GDM1 (cell line): Measurements from ENCODE around the gene LCA5L.
A peak's percentile ranks its signal among the peaks of the same experiment; 100 is the strongest.
"Not testable (repeated sequence)": the region's sequence is repeated elsewhere in the genome, so short reads cannot be mapped to it uniquely, and the experiment has no call there.

ENCODE experiments used
- DNase-seq: peaks from one replicate; lab custom pipeline; 2025; lab: John Stamatoyannopoulos, UW

LCA5L gene

DNA sequence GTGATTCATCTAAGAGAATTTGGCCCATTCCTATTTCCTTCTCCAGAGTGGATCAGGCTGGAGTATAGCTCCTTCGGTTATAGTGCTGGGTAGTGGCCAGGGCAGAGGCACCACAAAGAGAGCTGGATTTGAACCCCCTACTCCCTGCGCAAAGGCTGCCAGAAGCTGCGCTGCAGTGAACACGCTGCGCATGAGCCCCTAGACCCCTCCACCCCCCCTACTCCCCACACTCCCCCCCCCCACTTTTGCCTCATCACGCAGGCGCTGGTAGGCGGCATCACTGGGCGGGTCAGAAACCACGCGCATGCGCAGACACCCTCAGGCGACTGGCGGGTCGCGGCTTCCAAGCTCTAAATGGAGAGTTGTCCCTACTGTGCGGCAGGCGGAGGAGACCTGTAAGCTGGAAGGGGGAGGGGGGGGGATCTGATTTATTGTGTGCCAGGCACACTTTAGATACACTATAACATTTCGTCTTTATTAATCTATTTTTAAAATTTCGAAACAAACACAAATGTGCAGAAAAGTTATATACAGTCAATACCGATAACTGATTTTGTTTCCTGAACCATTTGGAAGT lies 58.0 kb downstream of the LCA5L start:
- peak; percentile 87 for DNase-seq

DNA sequence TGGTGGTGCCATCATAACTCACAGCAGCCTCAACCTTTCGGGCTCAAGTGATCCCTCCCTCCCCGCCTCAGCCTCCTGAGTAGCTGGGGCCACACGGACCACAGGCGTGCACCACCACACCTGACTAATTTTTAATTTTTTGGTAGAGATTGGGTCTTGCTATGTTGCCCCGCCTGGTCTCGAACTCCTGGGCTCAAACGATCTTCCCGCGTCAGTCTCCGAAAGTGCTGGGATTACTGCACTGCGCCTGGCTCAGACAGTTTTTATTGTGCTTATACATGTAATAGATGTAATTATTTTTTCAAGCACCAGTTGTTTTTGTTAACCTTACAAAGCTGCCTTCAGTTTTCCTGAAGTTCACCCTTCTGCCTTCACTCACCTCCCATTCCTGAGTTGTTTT lies 58.7 kb downstream of the LCA5L start:
- no peak for DNase-seq

DNA sequence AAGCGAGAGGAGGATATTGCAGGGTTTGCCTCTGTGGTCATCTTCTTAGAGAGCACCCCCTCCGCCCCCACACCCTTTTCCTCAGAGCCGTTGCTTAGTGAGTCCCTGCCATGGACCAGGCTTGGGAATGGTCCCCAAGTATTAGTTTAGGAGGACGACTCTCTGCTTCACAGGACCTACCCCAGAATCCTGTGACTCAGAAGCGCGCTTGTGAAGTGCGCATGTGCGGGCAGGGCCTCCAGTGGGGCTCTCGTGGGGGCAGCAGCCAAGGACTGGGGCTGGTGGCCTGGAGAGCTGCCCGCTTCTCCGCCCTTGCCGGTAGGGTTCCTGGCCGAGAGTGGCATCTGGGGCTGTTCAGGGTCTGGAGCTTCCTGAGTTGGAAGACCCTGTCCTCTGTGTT lies 59.4 kb downstream of the LCA5L start:
- DNase-seq = no peak

DNA sequence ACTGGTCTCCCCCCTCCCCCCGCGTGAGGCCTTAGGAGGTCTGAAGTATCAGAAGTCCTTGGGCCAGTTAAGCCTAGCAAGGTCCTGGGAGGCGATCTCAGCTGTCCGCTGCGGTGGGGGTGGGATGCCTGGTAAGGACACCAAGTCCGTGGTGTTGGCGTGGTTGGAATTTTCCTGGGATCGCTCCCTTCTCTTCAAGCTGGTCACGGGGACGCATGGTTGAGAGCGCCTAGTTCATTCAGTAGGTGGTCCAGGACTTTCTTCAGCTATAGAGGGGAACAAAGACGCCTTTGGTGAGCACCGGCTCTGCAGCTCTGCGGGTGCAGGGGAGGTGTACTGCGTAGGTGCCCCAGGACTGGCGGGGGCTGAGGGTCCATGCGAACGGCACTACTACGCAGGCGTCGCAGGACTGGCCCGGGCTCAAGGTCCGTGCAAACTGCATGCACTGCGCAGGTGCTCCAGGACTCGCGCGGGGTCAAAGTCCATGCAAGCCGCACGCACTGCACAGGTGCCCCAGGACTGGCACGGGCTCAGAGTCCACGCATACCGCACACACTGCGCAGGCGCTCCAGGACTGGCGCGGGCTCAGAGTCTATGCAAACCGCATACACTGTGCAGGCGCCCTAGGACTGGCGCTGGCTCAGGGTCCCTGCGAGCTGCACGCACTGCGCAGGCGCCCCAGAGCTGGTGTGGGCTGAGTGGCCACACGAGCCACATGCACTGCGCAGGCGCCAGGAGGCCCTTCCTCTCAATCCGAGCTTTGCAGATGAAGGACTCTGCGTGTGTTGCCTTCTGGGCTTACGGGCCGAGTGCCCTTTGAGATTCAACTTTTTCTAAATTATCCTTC lies 60.1 kb downstream of the LCA5L start:
- DNase-seq = no peak

DNA sequence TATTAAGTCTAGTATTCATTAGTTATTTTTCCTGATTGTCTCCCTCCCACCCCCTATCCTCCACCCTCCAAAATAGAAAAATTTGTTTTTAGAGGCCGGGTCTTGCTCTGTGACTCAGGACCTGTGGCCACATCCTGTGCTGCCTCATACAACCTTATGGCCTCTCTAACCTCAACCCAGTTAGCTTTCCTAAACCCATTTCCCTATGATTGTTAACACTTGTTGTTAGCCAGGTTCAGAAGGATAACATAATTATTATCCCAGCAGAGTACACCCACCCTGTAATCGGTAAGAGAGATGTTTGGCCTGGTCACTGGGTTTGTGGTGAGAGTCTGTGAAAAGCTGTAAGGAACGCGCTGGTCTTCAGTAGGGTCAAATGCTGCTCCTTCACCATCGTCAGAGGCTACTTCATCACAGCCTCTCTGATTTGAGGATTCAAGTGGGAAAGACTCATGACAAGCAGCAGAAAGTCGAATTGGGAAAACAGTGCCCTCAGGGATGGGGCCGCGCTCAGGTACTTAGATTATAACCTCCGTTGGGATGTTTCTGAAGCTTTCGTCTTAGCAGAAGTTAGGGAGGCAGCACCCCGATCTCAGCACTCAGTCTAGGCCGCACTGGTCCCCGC lies 60.8 kb downstream of the LCA5L start:
- DNase-seq = peak; percentile 7

DNA sequence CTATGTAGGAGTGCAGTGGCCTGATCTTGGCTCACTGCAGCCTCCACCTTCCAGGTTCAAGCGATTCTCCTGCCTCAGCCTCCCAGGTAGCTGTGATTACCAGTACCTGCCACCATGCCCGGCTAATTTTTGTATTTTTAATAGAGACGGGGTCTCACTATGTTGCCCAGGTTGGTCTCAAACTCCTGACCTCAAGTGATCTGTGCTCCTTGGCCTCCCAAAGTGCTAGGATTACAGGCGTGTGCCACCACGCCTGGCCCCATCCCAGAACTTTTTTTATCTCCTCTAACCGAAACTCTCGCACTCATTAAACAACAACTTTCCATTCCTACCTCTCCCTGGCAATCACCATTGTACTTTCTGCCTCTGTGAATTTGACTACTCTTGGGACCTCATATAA lies 63.5 kb downstream of the LCA5L start:
- DNase-seq = not testable (repeated sequence)

DNA sequence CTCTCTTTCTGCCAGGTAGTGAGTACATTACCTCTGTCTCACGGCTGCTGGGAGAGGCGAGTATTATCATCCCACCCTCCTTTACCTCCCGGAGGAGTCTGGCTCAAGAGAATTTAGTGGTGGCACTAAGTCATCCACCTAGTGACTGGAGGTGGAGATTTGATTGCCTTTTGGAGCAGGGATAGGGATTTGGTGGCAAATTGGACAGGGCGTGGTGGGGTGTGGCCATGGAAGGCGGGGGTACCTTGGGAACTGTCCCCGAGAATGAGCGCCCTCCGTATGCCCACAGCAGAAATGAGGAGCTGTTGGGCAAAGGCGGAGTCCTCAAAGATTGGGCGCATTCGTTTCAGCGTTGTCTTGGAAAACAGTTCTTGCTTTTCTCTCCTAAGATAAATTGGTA lies 64.6 kb downstream of the LCA5L start:
- DNase-seq = no peak

DNA sequence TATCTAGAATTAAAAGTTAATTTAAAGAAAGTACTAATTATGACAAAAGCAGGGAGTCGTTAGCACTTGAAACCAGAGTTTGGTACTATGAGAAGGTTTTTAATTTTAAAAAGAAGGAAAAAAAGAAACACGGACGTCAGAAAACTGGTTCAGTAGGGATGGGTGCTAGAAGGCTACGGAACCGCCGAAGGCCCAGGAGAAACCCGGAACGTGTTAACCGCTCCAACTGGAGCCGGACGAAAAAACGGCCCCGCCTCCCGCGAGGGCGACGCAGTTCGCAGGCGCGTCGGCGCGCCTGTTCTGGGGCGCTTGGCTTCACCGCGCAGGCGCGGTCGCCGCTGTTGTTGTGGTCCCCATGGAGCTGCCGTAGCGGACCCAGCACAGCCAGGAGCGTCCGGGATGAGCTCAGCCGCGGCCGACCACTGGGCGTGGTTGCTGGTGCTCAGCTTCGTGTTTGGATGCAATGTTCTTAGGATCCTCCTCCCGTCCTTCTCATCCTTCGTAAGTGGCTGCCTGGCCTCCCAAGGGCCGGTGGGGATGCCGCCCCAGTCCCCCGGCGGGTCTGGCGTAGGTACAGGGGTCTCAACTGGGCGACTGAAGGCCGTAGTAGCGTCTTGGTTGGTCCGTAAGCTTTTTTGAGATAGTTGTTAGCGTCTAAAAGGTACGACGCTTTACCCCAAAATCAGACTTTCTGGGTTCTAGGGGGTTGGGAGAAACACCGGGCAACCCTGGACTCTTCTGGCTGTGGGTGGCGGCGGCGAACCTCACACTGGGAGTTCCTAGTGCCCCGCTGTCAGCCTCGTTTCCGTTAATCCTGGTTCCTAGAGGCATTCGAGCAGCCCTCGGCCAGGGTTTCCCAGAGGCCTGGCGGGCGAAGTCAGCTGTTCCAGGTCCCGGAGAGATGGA lies 65.3 kb downstream of the LCA5L start:
- peak; percentile 92 for DNase-seq

DNA sequence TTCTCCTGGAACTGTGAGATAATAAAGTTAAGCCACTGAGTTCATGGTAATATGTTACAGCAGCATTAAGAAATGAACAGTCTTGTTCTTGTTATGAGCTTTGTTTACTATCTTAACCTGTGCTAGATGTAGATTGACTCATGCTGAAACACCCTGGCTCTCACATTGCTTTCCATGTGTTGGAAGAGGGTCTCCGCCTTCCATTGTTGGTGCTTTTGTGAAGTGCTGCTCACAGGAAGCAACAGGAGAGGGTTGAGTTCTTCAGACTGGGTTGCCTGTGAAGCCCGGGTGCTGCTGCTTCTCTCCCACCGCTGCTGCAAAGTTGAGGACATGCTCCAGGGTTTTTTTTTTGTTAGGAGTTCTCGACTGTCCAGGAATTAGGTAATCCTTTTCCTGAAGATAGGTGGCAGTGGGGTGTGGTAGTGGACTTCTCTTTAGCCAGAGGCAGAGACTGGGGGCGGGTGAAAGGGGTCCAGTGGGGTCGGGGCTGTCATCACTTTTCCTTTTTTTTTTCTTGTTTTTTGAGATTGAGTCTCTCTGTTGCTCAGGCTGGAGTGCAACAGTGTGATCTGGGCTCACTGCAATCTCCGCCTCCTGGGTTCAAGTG lies 68.0 kb downstream of the LCA5L start:
- DNase-seq = no peak

DNA sequence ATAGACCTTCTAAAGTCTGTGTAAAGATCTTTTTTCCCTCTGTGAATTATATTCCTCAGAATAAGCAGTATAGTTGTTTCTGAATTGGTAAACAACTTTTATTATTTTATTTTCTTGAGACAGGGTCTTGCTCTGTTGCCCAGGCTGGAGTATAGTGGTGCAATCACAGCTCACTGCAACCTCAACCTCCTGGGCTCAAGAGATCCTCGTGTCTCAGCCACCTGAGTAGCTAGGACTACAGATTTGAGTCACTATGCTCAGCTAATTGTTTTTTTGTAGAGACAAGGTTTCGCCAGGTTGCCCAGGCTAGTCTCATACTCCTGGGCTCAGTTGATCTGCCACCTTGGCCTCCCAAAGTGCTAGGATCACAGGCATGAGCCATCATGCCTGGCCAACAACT lies 70.1 kb downstream of the LCA5L start:
- DNase-seq = no peak

DNA sequence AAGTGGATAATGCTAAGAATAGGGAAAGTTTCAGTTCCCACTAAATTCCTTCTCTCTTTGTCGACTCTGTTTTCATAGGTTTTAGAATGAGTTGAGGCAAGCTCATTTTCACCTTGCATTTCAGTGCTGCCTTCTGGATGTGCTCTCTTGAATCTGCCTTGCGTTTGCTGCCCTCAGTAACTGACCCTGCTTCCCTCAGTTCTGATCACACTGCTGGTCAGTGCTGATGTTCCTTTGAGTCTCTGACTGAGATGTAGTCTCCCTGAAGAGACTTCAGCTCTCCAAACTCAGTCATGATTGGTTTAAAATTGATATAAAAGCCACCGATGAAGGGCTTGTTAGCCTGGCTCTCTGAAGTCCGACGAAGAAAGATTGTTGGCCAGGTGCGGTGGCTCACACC lies 71.5 kb downstream of the LCA5L start:
- DNase-seq = no peak

DNA sequence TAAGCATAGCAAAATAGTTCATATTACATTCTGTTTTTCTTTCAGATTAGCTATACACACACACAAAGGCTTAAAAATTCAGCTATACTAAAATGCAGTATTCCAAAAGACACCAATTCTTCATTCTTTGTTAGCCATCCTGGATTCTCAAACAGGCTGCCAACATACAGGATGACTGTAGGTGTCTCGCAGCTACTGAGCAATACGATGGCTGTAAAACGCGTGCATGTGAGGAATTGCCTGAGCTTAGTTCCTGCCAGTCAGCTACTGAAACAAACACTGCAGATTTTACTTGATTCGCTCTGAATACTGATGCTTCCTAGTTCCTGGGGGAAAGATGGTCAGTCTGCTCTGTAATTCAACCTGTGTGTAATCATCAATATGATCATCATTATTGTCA lies 71.9 kb downstream of the LCA5L start:
- peak; percentile 42 for DNase-seq

DNA sequence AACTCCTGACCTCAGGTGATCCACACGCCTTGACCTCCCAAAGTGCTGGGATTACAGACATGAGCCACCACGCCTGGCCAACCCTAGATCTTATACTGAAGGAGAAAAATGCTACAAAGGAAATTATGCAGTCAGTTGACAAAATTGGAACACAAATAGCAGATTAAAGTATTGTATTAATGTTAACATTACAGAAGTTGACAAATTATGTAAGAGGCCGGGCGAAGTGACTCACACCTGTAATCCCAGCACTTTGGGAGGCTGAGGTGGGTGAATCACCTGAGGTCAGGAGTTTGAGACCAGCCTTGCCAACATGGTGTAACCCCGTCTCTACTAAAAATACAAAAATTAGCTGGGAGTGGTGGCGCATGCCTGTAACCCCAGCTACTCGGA lies 75.7 kb downstream of the LCA5L start:
- not testable (repeated sequence) for DNase-seq

DNA sequence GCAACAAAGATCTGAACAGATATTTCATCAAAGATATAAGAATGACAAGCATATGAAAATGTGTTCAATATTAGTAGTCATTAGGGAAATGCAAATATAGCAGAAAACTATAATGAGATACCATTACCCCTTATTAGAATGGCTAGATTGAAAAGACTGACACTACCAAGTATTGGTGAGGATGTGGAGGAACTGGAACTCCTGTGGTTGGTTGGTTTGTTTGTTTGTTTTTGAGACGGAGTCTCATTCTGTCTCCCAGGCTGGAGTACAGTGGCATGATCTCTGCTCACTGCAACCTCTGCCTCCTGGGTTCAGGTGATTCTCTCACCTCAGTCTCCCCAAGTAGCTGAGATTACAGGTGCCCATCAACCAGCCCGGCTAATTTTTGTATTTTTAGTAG lies 77.8 kb downstream of the LCA5L start:
- no peak for DNase-seq

DNA sequence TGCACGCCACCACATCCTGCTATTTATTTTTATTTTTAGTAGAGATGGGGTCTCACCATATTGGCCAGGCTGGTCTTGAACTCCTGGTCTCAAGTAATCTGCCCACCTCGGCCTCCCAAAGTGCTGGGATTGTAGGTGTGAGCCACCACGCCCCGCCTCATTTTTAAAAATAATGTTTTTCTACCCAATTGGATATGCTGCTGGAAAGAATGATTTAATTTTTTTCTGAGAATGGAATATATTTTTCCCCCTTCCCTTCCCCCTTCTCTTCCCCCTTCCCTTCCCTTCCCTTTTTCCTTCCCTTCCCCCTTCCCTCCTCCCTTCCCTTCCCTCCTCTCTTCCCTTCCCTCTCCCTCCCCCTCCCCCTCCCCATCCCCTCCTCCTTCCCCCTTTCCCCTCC lies 79.0 kb downstream of the LCA5L start:
- no peak for DNase-seq

DNA sequence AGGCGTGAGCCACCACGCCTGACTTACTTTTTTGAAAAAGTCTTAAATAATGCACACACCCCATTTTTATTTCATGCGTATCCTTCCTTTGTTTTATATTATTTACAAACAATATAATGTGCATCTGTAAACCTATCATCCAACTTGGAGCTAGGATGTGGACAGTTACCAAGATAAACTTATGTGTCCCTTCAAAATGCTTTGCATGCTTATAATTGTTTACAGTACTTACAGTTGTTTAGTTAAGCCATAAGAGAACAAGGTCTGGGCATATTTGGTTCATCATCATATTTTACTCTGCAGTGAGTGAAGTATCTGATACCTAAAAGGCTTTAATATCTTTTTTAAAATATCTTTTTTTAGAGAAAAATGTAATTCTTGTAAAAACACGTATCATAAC lies 80.6 kb downstream of the LCA5L start:
- no peak for DNase-seq

DNA sequence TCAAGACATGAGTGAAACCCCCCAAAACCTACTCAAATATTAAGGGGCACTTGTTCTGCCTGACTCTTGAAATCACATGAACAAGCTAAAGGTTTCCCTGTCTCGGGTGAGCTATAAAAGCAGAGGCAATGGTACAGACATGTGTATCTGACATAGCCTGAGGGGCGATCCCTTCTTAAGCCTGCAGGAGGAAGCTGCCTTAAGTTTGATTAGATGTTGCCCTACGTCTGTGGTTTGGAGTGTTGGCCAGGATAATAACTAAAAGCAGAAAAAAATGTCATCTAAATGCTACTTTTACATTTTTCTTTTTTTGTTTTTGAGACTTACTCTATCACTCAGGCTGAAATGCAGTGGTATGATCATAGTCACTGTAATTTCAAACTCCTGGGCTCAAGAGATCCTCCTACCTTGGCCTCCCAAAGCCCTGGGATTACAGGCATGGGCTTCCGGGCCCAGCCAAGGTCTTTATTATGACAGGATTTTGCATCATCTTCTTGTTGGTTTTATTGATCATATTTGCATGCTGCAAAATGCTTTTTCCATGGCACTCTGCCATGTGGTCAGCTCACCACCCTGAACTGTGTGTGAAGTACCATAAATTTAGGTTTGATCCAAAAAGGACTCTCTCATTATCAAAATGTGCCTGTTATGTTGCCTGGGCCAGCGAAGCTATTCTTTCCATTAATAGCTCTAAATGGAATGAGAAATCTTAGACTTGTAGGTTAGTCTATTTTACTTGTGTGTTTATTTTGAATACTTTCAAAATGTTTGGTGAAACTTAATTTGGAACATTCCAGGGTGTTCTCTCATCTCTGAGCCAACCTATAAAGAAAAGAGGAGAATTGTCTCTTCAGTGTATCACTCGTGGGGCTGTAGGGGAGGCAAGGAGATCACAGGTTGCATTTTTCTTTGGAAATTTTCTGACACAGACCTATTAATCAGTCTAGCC lies 81.7 kb downstream of the LCA5L start:
- DNase-seq = peak; percentile 27

DNA sequence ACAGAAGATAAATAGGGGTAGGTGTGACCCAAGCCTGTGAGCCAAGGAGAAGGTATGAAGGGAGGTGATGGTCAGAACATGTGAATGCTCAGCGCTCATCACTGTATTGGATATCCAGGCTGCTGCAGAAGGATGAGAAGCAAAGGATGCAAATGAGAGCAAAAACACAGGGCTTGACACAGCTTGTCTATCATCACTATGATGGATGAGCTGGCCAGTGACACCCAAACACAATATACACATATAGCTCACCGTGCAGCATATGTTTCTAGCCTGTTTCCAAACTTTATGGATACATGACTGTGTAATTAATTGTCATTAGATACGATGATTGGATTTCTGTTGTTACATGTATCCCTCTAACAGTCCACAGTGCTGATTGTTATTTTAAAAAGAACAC lies 82.8 kb downstream of the LCA5L start:
- no peak for DNase-seq

DNA sequence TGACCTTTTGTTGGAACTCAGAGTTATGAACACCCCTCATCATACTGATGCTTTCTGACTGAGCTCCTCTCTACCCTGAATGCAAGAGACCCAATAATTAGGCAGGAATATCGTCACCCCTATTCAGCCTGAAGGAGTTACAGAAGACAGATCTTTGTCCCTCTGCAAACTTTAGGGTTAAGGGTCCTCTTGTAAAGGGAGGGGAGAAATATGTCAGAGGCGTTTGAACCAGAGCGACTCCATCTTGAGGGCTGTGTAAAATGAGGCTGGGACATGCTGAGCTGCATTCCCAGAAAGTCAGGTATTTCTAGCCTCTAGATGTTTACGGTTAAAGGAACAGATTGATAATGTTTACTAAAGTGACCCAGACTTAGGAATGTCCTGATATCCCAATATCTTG lies 86.2 kb downstream of the LCA5L start:
- DNase-seq = no peak
